ENCODE measurements around the gene LRRTM3.

- no peak for TF ChIP-seq CTCF (IDR thresholded peaks at IDR 0.05; ENCODE audit: low read depth, low read length)
- TF ChIP-seq POLR2A (IDR thresholded peaks at IDR 0.05; ENCODE audit: extremely low read depth, insufficient read length), result no peak
These were observed 162.2 kb downstream of the LRRTM3 start for GRCh38 chr10:67088036-67088435.

All from NB4 (cell line).